ENCODE results near the gene C16orf54.
A peak's percentile ranks its signal among the peaks of the same experiment; 100 is the strongest.
"Not testable (repeated sequence)": the region's sequence is repeated elsewhere in the genome, so short reads cannot be mapped to it uniquely, and the experiment has no call there.

The C16orf54 gene

DNA sequence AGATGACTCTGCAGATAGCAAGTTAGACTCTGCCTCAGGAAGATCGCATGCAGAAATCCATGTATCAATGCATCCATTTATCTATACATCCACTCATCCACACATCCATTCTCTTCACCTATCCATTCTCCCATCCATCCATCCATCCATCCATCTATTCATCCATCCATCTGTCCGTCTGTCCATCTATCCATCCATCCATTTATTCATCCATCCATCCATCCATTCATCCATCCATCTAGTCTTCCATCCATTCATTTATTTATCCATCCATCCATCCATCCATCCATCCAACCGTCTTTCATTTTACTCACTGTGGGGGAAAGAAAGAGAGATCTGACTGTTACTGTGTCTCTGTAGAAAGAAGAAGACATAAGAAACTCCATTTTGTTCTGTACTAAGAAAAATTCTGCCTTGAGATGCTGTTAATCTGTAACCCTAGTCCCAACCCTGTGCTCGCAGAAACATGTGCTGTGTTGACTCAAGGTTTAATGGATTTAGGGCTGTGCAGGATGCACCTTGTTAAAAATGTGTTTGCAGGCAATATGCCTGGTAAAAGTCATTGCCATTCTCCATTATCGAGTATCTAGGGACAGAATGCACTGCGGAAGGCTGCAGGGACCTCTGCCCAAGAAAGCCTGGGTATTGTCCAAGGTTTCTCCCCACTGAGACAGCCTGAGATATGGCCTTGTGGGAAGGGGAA is 5.7 kb downstream of the C16orf54 start:
- not testable (repeated sequence) for DNase-seq (ENCODE audit: low spot score)

DNA sequence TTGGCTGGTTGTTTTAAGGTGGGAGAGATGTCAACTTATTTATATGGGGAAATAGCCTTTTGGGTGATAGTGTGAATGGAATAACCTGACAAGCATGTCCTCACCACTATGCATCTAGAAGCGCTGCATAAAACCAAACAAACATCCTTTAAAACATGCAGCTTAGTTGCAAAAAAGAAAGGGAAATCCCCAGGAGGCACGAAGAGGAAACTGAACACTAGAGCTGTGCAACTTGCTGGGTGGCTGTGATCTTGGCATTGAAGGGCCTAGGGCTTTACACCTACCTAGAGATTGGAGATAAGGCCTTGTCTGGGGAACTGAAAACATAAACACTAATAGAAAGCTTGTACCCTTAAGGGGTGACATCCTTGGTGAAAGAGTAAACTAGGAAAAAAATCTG is 7.3 kb downstream of the C16orf54 start:
- DNase-seq (ENCODE audit: low spot score), result no peak

DNA sequence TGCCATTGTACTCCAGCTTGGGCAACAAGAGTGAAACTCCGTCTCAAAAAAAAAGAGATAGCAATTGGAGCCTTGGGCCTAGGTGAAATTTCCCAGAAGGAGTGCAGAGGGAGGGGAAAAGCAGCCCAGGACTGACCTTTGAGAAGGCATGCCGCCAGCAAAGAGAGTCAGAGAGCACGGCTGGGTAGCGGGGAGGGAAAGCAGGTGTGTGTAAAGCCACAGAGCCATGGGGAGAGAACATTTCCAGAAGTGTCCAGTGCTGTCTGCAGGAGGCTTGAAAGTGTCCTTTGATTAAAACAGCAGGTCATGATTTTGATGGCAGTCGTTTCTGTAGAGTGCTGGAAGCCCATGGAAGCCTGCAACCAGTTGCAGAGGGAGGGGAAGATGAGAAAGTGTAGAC is 8.1 kb downstream of the C16orf54 start:
- DNase-seq (ENCODE audit: low spot score), result no peak

- no peak for DNase-seq (ENCODE audit: low spot score)
Observed at GRCh38 chr16:29736764-29737163, 9.0 kb downstream of the C16orf54 start.

GRCh38 chr16:29736112-29736511 is 9.7 kb downstream of the C16orf54 start:
- DNase-seq (ENCODE audit: low spot score), result no peak

- DNase-seq (ENCODE audit: low spot score), result no peak
Observed at GRCh38 chr16:29734786-29735185, 11.0 kb downstream of the C16orf54 start.

GRCh38 chr16:29731768-29732601 is 13.8 kb downstream of the C16orf54 start:
- DNase-seq (ENCODE audit: low spot score), result not testable (repeated sequence)

- no peak for DNase-seq (ENCODE audit: low spot score)
Observed at GRCh38 chr16:29730649-29731048, 15.1 kb downstream of the C16orf54 start.

GRCh38 chr16:29729116-29729521 is 16.7 kb downstream of the C16orf54 start:
- peak; percentile 71 for DNase-seq (ENCODE audit: low spot score)

- DNase-seq (ENCODE audit: low spot score), result no peak
Observed at GRCh38 chr16:29727452-29727851, 18.3 kb downstream of the C16orf54 start.

- no peak for DNase-seq (ENCODE audit: low spot score)
Observed at GRCh38 chr16:29726845-29727377, 18.9 kb downstream of the C16orf54 start.

GRCh38 chr16:29721167-29721879 is 24.5 kb downstream of the C16orf54 start:
- DNase-seq (ENCODE audit: low spot score), result peak; percentile 62

DNA sequence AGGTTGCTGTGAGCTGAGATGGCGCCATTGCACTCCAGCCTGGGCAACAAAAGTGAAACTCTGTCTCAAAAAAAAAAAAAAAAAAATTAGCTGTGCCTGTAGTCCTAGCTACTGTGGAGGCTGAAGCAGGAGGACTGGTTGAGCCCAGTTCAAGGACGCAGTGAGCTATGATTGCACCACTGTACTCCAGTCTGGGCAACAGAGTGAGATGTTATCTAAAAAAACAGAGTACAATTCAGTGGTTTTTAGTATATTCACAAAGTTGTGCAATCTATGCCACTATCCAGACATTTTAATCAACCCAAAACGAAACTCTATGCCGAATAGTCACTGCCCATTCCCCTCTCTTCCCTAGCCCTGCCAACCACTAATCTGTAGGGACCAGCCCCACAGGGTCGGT is 25.1 kb downstream of the C16orf54 start:
- no peak for DNase-seq (ENCODE audit: low spot score)

DNA sequence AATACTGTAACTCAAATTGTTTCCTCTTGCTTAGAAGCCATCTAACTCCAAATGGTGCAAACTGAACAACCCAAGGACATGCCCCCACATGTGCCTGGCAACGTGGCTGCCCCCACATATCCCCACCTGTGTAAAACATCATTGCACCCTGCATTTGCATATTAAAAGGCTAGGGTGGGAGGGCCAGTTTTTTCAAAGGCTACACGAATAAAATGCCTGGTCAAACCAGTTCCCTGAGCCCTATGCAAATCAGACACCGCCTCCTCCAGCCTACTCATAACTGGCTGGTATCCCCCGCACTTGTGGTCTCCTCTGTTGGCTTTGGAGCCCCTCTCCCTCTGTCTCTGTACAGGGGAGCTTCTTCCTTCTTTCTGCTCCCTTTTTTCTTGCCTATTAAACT is 26.7 kb downstream of the C16orf54 start:
- DNase-seq (ENCODE audit: low spot score), result no peak

DNA sequence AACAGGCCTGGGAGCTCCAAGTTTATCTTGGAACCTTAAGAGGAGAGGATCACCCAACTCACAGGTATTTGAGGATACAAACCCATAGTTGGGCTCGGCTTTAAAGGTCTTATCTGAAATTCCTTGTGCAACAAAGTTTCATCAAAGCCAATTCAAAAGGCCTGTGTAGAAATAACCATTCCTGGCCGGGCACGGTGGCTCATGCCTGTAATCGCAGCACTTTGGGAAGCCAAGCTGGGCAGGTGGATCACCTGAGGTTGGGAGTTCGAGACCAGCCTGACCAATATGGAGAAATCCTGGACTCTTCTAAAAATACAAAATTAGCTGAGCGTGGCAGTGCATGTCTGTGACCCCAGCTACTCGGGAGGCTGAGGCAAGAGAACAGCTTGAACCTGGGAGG is 28.7 kb downstream of the C16orf54 start:
- DNase-seq (ENCODE audit: low spot score), result no peak

DNA sequence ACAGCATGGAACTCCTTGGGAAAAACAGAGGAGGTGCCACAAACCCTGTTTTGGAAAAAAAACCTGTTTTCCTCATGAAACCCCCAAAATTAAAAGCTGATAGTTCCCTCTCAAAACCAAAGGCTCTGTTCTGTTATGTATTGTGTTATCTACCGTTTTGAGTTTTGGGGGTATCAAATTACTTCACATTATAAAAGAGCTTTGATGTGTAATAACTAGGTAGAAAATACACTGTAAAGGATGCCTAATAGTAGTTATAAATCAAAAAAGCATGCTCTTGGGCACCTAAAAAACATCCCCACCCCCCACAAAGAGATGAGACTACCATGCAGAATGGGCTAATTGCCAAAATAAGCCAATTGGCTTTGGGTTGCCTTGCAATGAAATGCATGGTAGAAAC is 30.8 kb downstream of the C16orf54 start:
- DNase-seq (ENCODE audit: low spot score), result no peak

DNA sequence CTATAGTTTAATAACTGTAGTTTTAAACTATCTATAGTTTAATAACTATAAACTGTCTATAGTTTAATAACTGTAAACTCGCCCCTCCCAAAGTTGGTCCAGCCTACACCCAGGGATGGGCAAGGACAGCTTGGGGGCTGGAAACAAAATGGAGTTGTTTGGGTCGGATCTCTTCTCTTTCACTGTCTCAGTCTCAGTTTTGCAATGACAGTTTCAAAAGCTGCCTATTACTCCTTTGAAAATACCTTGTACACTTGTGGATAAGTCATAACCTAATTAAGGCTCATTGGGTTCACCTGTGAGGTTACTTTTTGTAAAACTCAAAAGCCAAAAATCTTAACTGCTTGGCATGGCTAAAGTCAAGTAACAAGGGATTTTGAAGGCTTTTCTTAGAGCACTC is 31.4 kb downstream of the C16orf54 start:
- DNase-seq (ENCODE audit: low spot score), result no peak

GRCh38 chr16:29712809-29713208 is 33.0 kb downstream of the C16orf54 start:
- DNase-seq (ENCODE audit: low spot score), result no peak

DNA sequence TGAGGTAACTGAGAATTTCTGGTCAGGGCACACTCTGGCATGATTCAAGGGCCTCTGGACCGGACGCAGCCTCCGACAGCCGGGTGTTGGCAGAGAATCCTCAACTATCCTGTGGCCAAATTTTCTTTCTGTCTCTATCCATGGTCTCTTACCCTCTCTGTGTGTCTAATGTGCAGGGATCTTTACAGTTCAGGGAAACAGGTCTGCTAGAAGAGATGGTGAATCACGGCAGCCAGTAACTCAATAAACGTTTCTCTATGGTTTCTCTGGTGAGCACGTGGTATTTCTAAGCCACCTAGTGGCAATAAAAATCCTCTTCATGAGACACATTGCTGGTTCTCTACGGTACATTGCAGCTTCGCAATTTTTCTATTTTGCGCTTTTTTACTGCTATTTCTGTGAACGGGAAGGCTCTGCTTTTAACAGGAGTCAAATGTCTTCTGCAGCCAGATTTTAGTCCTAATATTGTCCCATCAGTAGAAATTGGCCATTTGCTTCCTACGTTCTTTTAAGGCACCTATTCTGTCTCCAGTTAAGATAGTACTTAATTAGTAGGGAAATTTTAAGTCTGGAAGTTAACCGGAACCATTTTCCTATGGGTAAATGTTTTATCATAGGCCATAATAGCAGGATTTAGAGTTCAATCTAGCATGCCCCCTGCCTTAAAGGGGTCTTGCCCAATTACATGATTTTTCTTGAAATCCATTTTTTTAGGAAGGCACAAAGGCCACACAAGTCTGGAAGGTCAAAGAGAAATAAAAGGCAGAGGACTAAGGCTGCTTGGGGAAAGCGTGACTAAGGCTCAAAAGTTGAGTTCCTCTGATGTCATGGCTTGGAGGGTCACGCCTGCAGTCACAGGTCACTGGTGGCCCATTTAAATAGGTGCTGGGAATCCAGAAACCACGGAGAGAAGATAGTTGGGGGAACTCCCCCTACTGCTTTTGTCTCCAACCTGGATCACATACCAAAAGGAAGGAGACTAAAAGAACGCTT is 35.3 kb downstream of the C16orf54 start:
- peak; percentile 79 for DNase-seq (ENCODE audit: low spot score)

DNA sequence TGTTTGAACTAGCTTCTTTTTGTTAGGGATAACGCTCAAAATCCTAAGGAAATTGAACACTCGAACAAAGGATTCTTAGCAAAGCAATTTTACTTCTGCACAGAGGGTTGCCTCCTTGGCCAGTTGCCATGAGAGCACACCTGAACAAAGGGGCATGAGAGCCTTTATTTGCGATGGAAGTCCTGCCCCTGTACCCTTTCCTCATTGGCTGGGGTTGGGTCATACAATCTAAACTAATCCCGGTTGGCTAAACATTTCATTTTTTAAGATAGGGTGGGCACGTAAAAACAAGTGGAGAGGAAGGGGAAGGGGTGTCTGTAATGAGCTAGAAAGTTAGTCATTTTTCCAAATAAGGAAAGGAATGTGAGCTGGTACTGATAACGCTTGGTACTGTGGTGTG is 36.1 kb downstream of the C16orf54 start:
- DNase-seq (ENCODE audit: low spot score), result not testable (repeated sequence)

- no peak for DNase-seq (ENCODE audit: low spot score)
Observed at GRCh38 chr16:29708917-29709600, 36.7 kb downstream of the C16orf54 start.

Data from AG20443 (cell line).